ENCODE results near the gene PDZRN3. TPM values are rescaled to one million over a fixed set of nuclear protein-coding genes. Genes with fewer than 3 reads are reported as not detected.

The PDZRN3 gene
- total and polyA plus RNA-seq, 2 of the 13 experiments (the other 11 are each of a cell fraction or from before 2014, with no cell fraction given) = not detected

- H3K4me3 ChIP-seq (replicated peaks in 1 of 3; ENCODE audit: insufficient read depth in 1 of 3, low read depth in 2 of 3, low read length in 3 of 3) = no peak overlapping the region
- CTCF ChIA-PET (ENCODE audit: low intra/inter-chr PET ratio, low total read pairs) = no interaction called here
- DNase-seq (ENCODE audit: low spot score) = no peak
- no peaks in the 10 kb centered on the region for H3K27me3 ChIP-seq (ENCODE audit: control insufficient read depth in 1 of 2, insufficient read depth in 2 of 2, low read length in 2 of 2)
- no peak for ATAC-seq
- no peaks in the 10 kb centered on the region for H3K9me3 ChIP-seq (ENCODE audit: low read length)
- H2AFZ ChIP-seq (ENCODE audit: low read length) = no peak overlapping the region
- intact Hi-C loops (cut with micrococcal nuclease; ENCODE audit: unreplicated experiment) = no loop called here
- H3K9ac ChIP-seq (ENCODE audit: insufficient read depth, low read depth, low read length) = no peak overlapping the region
- POLR2A ChIA-PET = no interaction called here
- no peak overlapping the region for H3K4me2 ChIP-seq (ENCODE audit: low read depth, low read length)
- no peaks in the 10 kb centered on the region for H3K4me1 ChIP-seq (ENCODE audit: insufficient read depth, low read length)
- no peak overlapping the region for H3K27ac ChIP-seq (ENCODE audit: extremely low read length, insufficient read depth, low read length)
- BruUV-seq (replicated peaks) = no TSS peak
- H4K20me1 ChIP-seq (ENCODE audit: insufficient read depth, low read length) = no peaks in the 10 kb centered on the region
- WGBS (ENCODE audit: low lambda C conversion rate) = 34% methylated on average over 4 of the region's 4 CpGs
- H3K79me2 ChIP-seq (ENCODE audit: insufficient read depth, low read length) = no peaks in the 10 kb centered on the region
- in situ Hi-C loops (cut with HindIII; ENCODE audit: extremely low pct_ligation_motif_present, low pct_unique_long_range_greater_than_20kb) = no loop called here
- peak in 1 of 2 experiments; percentile 29; a peak in 2 of 4 replicates for TF ChIP-seq MAFK (conservative IDR thresholded peaks at IDR 0.05 in 1 of 2, IDR thresholded peaks at IDR 0.05 in 1 of 2; ENCODE audit: low read length in 2 of 2)
- no peak for TF ChIP-seq EZH2 (conservative IDR thresholded peaks at IDR 0.05; ENCODE audit: low read depth, low read length)
- no peak for TF ChIP-seq CEBPB (IDR thresholded peaks at IDR 0.05; ENCODE audit: borderline replicate concordance, low read depth, low read length)
- no peak for TF ChIP-seq SP1 (IDR thresholded peaks at IDR 0.05)
- TF ChIP-seq SP1 (CRISPR knock-in tag; IDR thresholded peaks at IDR 0.05) = no peak
- TF ChIP-seq PAWR (CRISPR knock-in tag; IDR thresholded peaks at IDR 0.05; ENCODE audit: borderline replicate concordance) = no peak
- no peak for TF ChIP-seq ZBTB7A (CRISPR knock-in tag; IDR thresholded peaks at IDR 0.05)
- TF ChIP-seq ZNF510 (CRISPR knock-in tag; IDR thresholded peaks at IDR 0.05; ENCODE audit: low read depth) = no peak
- no peak for FAIRE-seq
- no peaks in the 10 kb centered on the region for H3K36me3 ChIP-seq (replicated peaks in 1 of 2; ENCODE audit: control insufficient read depth in 1 of 2, insufficient read depth in 2 of 2, low read length in 2 of 2)
Observed at GRCh38 chr3:73558727-73559075, 66.0 kb downstream of the PDZRN3 start.

- whole genome bisulfite sequencing (ENCODE audit: low lambda C conversion rate) = 75% methylated on average over 3 of the region's 3 CpGs
Observed at GRCh38 chr3:73557986-73558726, 66.6 kb downstream of the PDZRN3 start.

More at GRCh38 chr3:73557986-73558726, 66.6 kb downstream of the PDZRN3 start:
- POLR2A ChIA-PET = no interaction called here
- no peaks in the 10 kb centered on the region for H3K27me3 ChIP-seq (ENCODE audit: control insufficient read depth in 1 of 2, insufficient read depth in 2 of 2, low read length in 2 of 2)
- H4K20me1 ChIP-seq (ENCODE audit: insufficient read depth, low read length) = no peaks in the 10 kb centered on the region
- CTCF ChIA-PET (ENCODE audit: low intra/inter-chr PET ratio, low total read pairs) = no interaction called here
- H2AFZ ChIP-seq (ENCODE audit: low read length) = no peak overlapping the region
- TF ChIP-seq GLI4 (CRISPR knock-in tag; IDR thresholded peaks at IDR 0.05; ENCODE audit: borderline replicate concordance) (no peak), GATA4 (IDR thresholded peaks at IDR 0.05; ENCODE audit: borderline replicate concordance, low read depth) (no peak), ELF3 (CRISPR knock-in tag; IDR thresholded peaks at IDR 0.05) (no peak), NCOA2 (CRISPR knock-in tag; IDR thresholded peaks at IDR 0.05) (no peak), BRCA1 (CRISPR knock-in tag; IDR thresholded peaks at IDR 0.05) (no peak), ZNF10 (CRISPR knock-in tag; IDR thresholded peaks at IDR 0.05; ENCODE audit: borderline replicate concordance, low read depth) (no peak)
- intact Hi-C loops (cut with micrococcal nuclease; ENCODE audit: unreplicated experiment) (no loop called here), in situ Hi-C loops (cut with HindIII; ENCODE audit: extremely low pct_ligation_motif_present, low pct_unique_long_range_greater_than_20kb) (no loop called here)
- no peak overlapping the region for H3K27ac ChIP-seq (ENCODE audit: extremely low read length, insufficient read depth, low read length)
- no peak overlapping the region for H3K9ac ChIP-seq (ENCODE audit: insufficient read depth, low read depth, low read length)
- FAIRE-seq (no peak), DNase-seq (ENCODE audit: low spot score) (no peak), ATAC-seq (no peak)
- no peaks in the 10 kb centered on the region for H3K36me3 ChIP-seq (replicated peaks in 1 of 2; ENCODE audit: control insufficient read depth in 1 of 2, insufficient read depth in 2 of 2, low read length in 2 of 2)
- H3K79me2 ChIP-seq (ENCODE audit: insufficient read depth, low read length) = no peaks in the 10 kb centered on the region
- no TSS peak for BruUV-seq (replicated peaks)
- H3K4me3 ChIP-seq (replicated peaks in 1 of 3; ENCODE audit: insufficient read depth in 1 of 3, low read depth in 2 of 3, low read length in 3 of 3) = no peak overlapping the region
- no peaks in the 10 kb centered on the region for H3K4me1 ChIP-seq (ENCODE audit: insufficient read depth, low read length)
- no peaks in the 10 kb centered on the region for H3K9me3 ChIP-seq (ENCODE audit: low read length)
- H3K4me2 ChIP-seq (ENCODE audit: low read depth, low read length) = no peak overlapping the region

Measured in HepG2 (cell line).